PC-3 (cell line): ENCODE data around the gene SLC13A3.

Source experiments
- EZH2 ChIP-seq: fragments of 300-600 bp; sonication (generic); IDR thresholded peaks from one replicate; pipeline ENCODE4 v1.6.1; 2017; ENCODE audit warnings: antibody characterized with exemption, mild to moderate bottlenecking, low read length; ENCODE audit not compliant: unreplicated experiment
- EZH2phosphoT487 ChIP-seq: fragments of 300-600 bp; sonication (generic); IDR thresholded peaks from 2 replicates; pipeline ENCODE4 v1.6.1; 2018; ENCODE audit warnings: mild to moderate bottlenecking, antibody characterized with exemption, low read length, borderline replicate concordance
- TF ChIP-seq, protein P1 (sequence below): fragments of 300-600 bp; sonication (generic); conservative IDR thresholded peaks from 2 replicates; pipeline ENCODE4 v1.5.1; 2017; ENCODE audit warnings: antibody characterized with exemption, low read depth, mild to moderate bottlenecking, low read length

DNA sequence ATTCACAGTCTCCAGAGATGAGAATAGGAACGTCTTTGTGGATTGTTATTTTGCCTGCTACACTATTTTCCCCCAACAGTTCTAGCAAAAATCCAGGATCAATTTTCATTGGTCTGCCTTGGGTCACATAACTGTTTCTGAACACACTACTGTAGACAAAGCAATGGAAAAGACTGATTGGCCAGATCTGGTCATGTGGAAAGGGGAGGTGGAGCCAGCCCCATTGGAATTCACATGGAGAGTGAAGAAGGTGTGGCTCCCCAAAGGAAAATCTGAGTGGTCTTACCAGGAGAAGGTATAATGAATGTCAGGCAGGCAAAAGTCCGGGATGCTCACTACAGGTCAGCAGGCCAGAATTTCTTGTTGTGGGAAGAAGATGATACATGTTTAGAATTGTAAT is 47.5 kb upstream of the SLC13A3 start:
- TF ChIP-seq, protein P1, sequence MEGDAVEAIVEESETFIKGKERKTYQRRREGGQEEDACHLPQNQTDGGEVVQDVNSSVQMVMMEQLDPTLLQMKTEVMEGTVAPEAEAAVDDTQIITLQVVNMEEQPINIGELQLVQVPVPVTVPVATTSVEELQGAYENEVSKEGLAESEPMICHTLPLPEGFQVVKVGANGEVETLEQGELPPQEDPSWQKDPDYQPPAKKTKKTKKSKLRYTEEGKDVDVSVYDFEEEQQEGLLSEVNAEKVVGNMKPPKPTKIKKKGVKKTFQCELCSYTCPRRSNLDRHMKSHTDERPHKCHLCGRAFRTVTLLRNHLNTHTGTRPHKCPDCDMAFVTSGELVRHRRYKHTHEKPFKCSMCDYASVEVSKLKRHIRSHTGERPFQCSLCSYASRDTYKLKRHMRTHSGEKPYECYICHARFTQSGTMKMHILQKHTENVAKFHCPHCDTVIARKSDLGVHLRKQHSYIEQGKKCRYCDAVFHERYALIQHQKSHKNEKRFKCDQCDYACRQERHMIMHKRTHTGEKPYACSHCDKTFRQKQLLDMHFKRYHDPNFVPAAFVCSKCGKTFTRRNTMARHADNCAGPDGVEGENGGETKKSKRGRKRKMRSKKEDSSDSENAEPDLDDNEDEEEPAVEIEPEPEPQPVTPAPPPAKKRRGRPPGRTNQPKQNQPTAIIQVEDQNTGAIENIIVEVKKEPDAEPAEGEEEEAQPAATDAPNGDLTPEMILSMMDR, result no peak
- TF ChIP-seq EZH2 (no peak), EZH2phosphoT487 (no peak)
